AG04449 (cell line): Measurements from ENCODE around the gene TFAP2C.
A peak's percentile ranks its signal among the peaks of the same experiment; 100 is the strongest.

Experiments
- CTCF ChIA-PET: fragments of 350-600 bp; formaldehyde crosslinking; extraction: SDS; loops from one replicate; lab custom pipeline; 2021; ENCODE audit warnings: antibody characterized with exemption; lab: Yijun Ruan, JAX
- POLR2A ChIA-PET: fragments of 400-600, 350-600 bp; formaldehyde crosslinking; extraction: SDS; loops from one replicate; lab custom pipeline; 2020; ENCODE audit warnings: antibody characterized with exemption, inconsistent platforms; lab: Yijun Ruan, JAX
- DNase-seq: peaks from one replicate; pipeline ENCODE4 v3.0.0-alpha.2; 2010; ENCODE audit warnings: low read depth, low spot score
- H3K4me3 ChIP-seq: 2 replicates; pipeline ENCODE4 v1.5.1; 2011; ENCODE audit warnings: low read depth, mild to moderate bottlenecking, control low read depth, low read length
- CTCF ChIP-seq: IDR thresholded peaks from one replicate; pipeline ENCODE4 v1.5.1; 2011; ENCODE audit warnings: mild to moderate bottlenecking, moderate library complexity, low read length, control low read depth, inconsistent platforms; ENCODE audit not compliant: insufficient read depth; ENCODE audit errors: missing control alignments

TFAP2C gene

DNA sequence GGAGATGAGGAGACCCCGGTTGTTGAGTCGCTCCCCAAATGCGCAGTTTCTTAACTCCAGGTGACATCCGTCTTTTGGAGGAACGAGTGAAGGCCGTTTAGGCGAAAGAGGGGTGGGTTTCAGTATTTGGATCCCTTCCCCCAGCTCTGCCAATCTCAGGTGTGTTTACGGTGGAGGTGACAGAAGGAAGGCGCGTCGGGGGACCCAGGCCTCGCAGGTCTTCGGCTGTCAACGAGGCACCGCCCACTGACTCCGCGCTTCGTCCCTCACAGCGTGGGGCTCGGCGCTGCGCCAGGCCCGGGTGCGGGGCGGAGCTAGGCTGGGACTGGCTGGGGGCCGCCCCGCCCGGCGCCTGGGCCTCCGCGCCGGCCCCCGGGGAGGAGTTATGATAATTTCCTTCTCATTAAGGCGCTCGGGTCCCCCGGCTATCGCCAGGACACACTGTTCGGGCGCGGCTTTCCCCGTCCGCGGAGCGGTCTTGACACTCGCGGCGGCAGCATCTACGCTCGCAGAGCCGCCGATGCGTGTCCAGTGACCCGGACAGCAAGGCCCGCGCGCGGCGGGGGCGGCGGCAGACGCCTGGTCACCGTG lies at the start of gene TFAP2C:
TSS of gene TFAP2C (plus strand) at position 434 of the 591 bp plus-strand sequence. CDS start 239 bp downstream, outside the sequence.
- peak within 1 kb of the TSS; percentile 78 for H3K4me3 ChIP-seq
- DNase-seq: no peak
- ChIA-PET POLR2A (no interaction called here), CTCF (interaction anchor here (0.9 to 2.6 kb wide), 15 partner anchors 9 to 717 kb away, joined by 3 to 33 read pairs (median 6); no protein-coding TSS in a partner anchor)
- TF ChIP-seq CTCF: no peak

- POLR2A ChIA-PET: no interaction called here
- CTCF ChIA-PET: interaction anchor here (1.8 to 4.5 kb wide), 2 partner anchors 29 to 32 kb away, joined by 5 to 55 read pairs; no protein-coding TSS in a partner anchor
- no peak overlapping the region for H3K4me3 ChIP-seq
- DNase-seq: no peak
- no peak for TF ChIP-seq CTCF
Observed at GRCh38 chr20:56580226-56580625, 48.9 kb upstream of the TFAP2C start.

GRCh38 chr20:56581701-56582100 lies 47.4 kb upstream of the TFAP2C start:
- TF ChIP-seq CTCF: no peak
- ChIA-PET POLR2A (no interaction called here), CTCF (no interaction called here)
- H3K4me3 ChIP-seq: no peak overlapping the region
- DNase-seq: no peak

GRCh38 chr20:56582542-56582941 lies 46.6 kb upstream of the TFAP2C start:
- TF ChIP-seq CTCF: no peak
- CTCF ChIA-PET: no interaction called here
- POLR2A ChIA-PET: no interaction called here
- no peak for DNase-seq
- H3K4me3 ChIP-seq: no peak overlapping the region

GRCh38 chr20:56584916-56585315 lies 44.2 kb upstream of the TFAP2C start:
- H3K4me3 ChIP-seq: no peak overlapping the region
- no peak for TF ChIP-seq CTCF
- no peak for DNase-seq
- CTCF ChIA-PET: interaction anchor here (1.2 kb wide), 1 partner anchor 34 kb away, joined by 3 read pairs; no protein-coding TSS in a partner anchor
- POLR2A ChIA-PET: no interaction called here

GRCh38 chr20:56587307-56588041 lies 41.6 kb upstream of the TFAP2C start:
- CTCF ChIA-PET: interaction anchor here (2.0 kb wide), 1 partner anchor 37 kb away, joined by 8 read pairs; no protein-coding TSS in a partner anchor
- DNase-seq: no peak
- POLR2A ChIA-PET: no interaction called here
- TF ChIP-seq CTCF: no peak
- no peak overlapping the region for H3K4me3 ChIP-seq
